HG03575 (cell line): ENCODE measurements around the gene KASH5.

ENCODE experiments used
- ATAC-seq: cut with Tn5 transposase; IDR thresholded peaks from one replicate; pipeline ENCODE4 v1.9.1; 2021; ENCODE audit not compliant: unreplicated experiment, insufficient number of reproducible peaks, low FRiP score; ENCODE audit errors: extremely low read depth

Gene KASH5

GRCh38 chr19:49430172-49430677 is 42.2 kb downstream of the KASH5 start:
- ATAC-seq, result no peak

- ATAC-seq, result no peak
Measured at GRCh38 chr19:49430678-49431329, 42.8 kb downstream of the KASH5 start.

GRCh38 chr19:49431330-49431749 is 43.3 kb downstream of the KASH5 start:
- ATAC-seq, result no peak

GRCh38 chr19:49432141-49433073 is 44.4 kb downstream of the KASH5 start:
- no peak for ATAC-seq

- ATAC-seq, result no peak
Measured at GRCh38 chr19:49433240-49433901, 45.3 kb downstream of the KASH5 start.

GRCh38 chr19:49434907-49435583 is 47.0 kb downstream of the KASH5 start:
- no peak for ATAC-seq

- no peak for ATAC-seq
Measured at GRCh38 chr19:49435670-49436069, 47.6 kb downstream of the KASH5 start.

GRCh38 chr19:49436381-49437017 is 48.5 kb downstream of the KASH5 start:
- no peak for ATAC-seq

GRCh38 chr19:49437231-49437630 is 49.2 kb downstream of the KASH5 start:
- ATAC-seq, result no peak

DNA sequence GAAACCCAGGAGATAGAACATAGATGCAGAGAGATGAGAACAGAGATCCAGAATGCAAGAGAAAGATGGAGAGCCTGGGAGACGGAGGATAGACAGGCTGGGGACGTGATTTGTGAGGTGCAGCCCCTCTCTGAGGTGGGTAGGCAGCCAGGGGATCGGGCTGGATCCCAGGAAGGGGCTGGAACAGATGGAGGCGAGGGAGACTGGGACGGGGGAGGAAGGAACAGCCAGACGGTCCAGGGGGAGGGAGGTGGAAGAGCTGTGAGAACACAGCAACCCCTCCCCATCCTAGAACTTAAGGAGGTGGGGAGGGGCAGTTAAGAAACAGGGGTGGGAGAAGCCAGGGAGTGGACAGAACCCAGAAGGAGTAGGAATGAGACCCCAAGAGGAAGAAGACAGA is 50.2 kb downstream of the KASH5 start:
- ATAC-seq, result no peak

- no peak for ATAC-seq
Measured at GRCh38 chr19:49439836-49440235, 51.8 kb downstream of the KASH5 start.

- no peak for ATAC-seq
Measured at GRCh38 chr19:49440439-49441209, 52.6 kb downstream of the KASH5 start.

DNA sequence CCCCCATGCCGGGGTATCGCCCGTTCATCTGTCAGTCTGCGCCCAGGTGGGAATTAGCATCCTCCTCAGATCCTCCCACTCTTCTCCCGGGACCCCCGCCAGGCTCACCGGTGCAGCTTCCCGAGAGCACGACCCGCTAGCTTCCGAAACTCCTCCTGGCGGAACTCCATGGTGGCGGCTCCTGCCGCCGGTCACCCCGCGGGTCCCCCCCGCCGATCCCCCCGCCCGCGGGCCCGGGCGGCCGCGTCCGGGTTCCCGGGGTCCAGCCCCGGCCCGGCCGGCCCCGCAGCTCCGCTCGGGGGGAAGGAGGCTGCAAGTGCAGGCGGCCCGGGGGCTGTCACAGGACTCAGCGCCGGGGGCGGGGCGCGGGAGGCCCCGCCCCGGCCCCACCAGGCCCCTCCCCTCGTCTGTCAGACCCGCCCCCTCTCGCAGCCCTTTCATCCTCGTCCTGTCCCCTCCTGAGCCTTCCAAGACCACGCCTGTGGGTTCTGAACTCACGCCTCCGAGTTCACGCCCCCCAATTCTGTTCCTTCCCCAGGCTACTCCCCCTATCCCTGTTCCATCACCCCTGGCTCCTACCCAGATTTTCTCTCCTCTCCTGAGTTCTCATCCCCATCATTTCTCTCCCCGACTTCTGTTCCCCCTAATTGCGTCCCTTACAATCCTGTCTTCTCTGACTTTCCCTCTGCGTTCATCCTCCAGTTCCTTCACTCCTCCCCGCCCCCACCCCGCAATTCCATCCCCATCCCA is 53.3 kb downstream of the KASH5 start, which contains the start of gene SLC17A7:
Gene SLC17A7, minus strand, starts transcription at position 318 of the 750 bp plus-strand sequence. Its CDS starts 148 bp downstream, at position 170.
- no peak for ATAC-seq

GRCh38 chr19:49441960-49442350 is 53.9 kb downstream of the KASH5 start:
- ATAC-seq, result no peak

DNA sequence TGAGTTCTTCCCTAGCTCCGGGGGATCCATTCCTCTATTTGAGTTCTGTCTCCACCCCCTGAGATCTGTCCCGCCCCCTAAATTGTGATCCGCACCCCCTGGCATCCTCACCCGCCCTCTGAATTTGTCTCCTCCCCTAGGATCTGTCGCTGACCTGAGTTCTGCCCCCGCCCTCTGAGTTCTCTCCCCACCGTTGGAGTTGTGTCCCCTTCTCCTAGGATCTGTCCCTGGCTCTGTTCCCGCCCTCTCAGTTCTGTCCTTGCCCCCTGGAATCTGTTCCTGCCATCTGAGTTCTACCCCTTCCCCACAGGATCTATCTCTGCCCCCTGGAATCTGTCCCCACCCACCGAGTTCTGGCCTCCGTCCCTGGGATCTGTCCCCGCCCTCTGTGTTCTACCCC is 54.3 kb downstream of the KASH5 start:
- ATAC-seq, result no peak

- ATAC-seq, result no peak
Measured at GRCh38 chr19:49442771-49443365, 54.8 kb downstream of the KASH5 start.
